Occipital lobe (tissue), 3 donors: ENCODE measurements around the gene ASS1. TPM values are rescaled to one million over a fixed set of nuclear protein-coding genes. Genes with fewer than 3 reads are reported as not detected.

Source experiments
- DNase-seq: peaks from one replicate; lab custom pipeline; 2025; lab: John Stamatoyannopoulos, UW
- small RNA-seq: library from RNA; depleted of rRNA; stranded (forward); fragments of <200 nt; gene quantifications from one replicate; pipeline ENCODE3, GENCODE V24; 2014
- total RNA-seq: library from RNA; depleted of rRNA; stranded (reverse); fragments of >200 nt; gene quantifications from one replicate; pipeline ENCODE4 v1.2.3, GENCODE V29; 2014

Gene ASS1
- total RNA-seq, 1 donor from 2014 or later, result 9.8 TPM

DNA sequence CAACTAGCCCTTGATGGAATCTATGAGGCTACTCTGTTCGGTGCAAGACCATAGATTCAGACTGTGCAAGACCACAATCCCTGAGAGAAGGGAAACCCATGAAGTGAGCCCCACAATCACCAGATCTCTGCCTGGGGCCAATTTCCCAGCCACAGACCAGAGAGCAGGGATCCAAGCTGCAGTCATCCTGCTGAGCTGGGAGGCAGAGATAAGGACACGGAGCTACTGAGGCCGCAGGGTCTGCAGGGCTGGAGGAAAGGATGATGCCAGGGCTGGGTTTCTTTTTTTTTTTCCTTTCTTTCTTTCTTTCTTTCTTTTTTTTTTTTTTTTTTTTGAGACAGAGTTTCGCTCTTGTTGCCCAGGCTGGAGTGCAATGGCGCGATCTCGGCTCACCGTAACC is 86.9 kb downstream of the ASS1 start:
- no peak for DNase-seq

DNA sequence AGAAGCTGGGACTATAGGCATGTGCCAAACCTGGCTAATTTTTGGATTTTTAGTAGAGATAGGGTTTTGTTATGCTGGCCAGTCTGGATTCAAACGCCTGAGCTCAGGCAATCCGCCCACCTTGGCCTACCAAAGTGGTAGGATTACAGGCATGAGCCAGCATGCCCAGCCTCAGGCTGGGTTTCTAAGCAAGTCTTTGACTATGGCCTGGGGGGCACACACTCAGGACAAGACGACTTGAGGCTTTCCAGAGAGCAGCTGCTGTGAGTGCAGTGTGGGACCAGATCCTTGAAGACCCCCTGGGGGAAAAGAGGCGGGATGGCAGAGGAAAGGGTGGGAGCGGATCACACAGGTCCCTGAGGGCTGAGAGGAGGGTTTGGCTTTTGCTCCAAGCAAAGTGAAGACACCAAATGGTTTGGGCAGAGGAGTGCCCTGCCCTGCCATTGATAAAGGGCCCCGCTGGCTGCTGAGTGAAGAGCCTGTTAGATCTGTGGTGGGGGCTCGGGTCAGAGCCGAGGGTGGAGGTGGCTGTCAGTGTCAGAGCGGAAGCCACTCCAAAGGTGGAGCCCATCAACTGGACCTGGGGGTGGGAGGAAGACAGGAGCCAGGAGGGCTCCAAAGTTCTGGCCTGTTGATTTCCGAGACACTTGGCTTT is 87.8 kb downstream of the ASS1 start:
- DNase-seq, result no peak

DNA sequence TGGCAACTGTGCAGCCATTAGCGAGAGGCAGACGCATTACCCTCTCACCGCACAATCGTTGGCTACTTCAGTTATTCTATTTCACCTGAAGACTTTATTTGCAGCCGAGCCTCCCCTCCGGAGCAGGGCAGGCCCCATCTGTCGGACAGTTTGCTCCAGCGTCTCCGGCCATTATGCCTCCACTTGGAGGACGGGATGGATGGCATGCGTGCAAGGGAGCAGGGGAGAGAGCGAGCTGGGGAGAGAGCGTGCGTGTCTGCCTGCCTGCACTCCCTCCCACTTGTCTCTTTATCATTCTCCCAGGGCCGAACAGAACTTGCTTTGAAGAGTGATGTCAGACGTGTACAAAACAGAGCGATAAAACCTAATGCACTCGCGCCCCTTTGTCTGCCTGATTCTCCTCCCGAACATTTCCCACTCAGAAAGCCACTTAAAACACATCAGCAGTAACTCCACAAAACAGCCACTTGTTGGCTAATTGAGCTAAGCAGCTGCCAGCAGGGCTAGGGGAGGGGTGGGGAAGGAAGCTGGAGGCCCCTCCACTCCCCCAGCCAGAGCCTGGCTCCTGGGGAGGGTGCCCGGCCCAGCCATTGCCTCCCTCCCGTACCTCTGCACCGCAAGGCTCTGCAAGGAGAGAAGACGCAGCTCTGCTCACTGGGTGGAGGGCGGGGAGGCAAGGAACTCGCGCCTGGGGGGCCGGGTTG is 91.2 kb downstream of the ASS1 start:
- no peak for DNase-seq

DNA sequence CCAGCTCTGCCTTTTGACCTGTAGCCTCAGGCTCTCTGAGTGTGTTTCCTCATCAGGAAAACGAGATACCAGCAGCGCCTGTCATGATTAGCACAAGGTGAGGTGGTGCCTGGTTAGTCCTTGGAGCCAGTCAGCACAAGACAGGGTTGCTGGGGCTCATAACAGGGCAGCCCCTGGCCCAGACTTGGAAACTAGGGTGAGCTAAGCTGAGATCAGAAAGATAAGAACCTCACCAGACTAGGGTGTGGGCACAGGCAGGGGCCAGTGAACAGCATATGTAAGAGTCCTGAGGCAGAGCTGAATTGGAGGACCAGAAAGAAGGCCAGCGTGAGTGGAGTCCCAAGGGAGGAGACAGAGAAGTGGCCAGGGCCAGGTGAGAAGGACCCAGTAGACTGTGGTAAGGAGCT is 91.9 kb downstream of the ASS1 start:
- no peak for DNase-seq

DNA sequence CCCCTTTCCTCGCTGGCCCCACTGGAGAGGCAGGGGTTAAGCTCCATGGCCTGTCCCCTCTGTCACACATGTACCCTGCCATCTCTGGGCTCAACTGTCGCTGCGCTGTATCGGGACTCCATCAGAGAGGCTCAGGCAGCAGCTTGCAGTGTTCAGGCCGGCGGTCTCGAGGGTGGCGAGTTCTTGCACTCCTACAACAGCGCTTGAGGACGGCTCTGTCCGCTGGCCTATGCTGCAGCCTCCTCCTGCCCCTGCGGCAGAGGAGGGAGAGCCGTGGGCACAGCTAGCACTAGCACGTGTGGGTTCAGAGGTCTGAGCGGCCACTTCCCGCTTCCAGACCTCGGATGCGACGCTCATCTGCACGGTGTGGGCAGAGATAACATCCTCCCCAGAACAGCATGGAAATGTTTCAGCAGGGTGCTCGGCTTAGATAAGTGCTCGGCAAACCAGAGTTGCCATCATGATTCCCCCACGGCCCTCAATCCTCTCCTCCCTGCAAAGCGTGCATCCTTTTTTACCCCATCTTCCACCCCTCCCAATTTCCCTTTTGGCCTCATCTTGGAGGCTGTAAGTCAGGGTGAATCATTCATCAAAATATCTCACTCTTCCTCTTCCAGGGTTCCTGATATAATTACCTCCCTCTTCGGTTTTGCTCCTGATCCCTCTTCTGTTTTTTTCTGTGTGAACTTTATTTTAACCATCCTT is 92.7 kb downstream of the ASS1 start:
- DNase-seq, result no peak

DNA sequence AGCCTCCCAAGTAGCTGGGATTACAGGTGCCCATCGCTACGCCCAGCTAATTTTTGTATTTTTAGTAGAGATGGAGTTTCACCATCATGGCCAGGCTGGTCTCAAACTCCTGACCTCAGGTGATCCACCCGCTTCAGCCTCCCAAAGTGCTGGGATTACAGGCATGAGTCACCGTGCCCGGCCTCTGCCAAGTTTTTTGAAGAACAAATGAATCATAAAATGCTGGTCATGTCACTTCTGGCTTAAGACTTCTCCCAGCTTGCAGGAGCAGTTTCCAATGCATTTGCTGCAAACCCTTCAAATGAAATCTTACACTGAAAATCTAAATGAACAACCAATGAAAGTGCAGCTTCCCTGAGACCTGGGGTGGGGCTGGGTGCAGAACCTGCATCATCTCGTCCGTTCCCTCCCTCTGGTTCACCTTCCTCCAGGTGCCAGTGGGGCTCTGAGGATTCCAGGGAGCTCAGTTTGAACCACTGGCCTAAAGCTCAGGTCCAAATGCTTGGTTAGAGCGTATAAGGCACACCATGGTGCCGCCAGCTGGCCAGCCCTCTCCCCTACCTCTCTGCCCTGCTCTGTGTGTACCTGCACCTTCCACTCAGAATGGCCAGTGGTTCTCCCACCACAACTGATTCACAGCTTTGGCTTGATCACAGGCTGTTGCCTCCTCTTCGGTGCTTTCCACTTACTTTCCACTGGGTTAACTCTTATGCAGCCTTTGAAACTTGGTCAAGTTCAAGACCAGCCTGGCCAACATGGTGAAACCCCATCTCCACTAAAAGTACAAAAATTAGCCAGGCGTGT is 94.9 kb downstream of the ASS1 start:
- no peak for DNase-seq

DNA sequence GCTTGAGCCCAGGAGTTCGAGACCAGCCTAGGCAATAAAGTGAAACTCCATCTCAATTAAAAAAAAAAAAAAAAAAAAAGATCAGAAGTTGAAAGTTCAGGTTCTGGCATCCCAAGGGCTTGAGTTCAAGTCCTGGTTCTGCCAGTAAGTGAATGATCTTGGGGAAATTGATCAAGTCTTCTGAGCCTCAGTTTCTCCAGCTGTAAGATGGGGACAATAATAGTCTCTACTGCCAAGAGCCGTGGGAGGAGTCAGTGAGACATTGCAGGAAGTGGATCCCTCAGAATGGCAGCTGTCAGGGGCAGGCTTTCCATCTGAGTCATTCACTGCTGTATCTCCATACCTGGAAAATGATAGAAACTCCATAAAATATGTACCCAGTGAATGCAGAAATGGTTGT is 96.8 kb downstream of the ASS1 start:
- no peak for DNase-seq

DNA sequence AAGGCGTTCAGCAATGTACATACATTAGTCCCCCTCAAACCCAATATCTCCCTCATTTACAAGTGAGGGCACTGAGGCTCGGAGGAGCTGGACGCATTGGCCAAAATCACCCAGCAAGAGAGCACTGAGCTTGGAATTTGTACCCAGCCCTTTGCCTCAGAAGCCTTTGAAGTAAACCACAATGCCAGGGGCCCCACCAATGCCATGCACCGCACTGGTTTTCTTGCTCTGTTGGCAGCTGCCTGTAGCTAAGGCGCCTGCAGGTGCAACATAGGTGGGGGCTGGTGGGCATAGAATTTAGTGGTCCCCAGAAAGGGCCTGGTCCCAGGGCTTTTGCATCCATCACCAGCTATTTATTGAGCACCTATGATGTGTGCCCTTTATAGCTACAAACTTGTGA is 97.3 kb downstream of the ASS1 start:
- no peak for DNase-seq

DNA sequence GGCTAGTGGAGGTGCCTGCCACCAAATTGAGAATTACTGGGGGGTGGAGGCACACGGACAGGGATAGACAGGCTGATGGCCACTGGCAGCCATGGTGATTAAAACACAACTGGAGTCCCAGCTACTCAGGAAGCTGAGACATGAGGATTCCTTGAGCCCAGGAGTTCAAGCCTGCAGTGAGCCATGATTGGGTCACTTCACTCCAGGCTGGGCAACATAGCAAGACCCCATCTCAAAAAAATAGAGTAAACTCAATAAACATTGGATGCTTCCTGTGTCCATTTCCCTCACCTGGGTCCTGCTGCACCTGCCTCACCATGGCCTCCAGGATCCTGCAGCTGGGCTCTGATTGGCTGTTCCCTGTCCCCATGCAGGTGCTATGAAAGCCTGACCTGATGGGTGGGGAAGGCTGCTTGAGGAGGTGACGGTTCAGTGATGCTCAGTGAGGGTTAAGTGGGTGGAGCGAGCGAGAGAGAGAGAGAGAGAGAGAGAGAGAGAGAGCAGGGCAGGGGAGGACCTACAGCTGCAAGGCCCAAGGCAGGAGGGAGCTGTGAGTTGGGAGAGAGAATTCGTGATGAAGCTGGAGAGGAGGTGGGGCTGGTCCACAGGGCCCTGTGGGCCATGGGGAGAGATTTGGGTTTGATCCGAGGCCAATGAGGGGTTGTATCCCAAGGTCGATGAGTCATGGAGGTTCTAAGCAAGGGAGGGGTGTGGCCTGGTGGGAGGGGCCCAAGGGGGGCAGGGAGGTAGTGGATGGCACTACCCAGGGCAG is 97.9 kb downstream of the ASS1 start:
- DNase-seq, result no peak

DNA sequence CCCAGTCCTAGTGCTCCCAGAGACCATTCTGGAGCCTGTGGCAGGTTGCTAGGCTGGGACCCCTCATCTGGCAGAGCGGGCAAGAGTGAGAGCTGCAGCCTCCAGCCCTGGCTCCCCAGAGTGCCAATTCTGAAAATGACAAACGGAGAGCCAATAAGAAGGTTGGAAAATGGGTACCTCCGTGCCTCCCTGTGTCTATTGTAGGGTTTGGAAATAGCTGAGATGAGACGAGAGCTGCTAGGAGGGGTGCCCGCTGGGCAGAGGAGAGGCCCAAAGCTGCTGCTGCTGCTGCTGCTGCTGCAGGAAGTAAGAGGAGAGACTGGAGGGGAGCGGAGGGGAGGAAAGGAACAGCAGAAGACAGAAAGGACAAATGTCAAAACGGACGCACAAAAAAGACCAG is 98.6 kb downstream of the ASS1 start:
- no peak for DNase-seq

DNA sequence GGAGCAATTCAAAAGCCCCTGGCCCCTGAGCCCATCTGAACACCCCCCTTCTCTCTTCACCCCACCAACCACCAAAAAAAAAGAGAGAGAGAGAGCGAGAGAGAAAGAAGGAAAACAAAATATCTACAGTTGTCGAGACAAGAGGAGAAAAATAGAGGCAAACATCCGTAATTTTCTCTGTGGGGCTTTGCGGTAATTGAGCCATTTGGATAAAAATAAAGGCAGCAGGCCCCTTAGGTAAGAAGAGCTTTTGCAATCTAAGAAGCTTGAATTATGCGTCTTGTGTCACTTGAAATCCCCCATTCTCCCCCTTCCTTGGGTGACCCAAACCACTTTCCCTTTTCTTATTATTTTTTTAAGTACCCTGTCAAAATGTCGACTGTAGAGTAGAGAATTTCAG is 99.1 kb downstream of the ASS1 start:
- no peak for DNase-seq

DNA sequence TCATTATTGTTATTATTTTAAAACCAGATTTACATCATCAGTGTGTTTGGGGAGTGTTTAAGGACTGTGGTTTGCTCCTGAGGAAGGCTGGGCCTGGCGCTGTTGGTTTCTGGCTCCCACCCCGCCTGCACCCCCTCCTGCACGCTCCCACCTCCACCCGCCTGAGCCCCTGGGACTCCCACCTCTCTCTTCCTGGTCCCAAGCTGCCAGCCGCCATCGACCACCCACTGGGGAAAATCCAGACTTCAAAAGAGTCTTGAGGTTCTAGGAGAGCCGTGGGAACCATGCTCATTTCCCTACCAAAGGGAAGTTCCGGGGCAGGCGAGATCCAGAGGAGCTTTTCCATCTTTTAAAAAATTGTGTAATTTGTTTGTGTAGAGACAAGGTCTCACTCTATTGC is 99.6 kb downstream of the ASS1 start:
- no peak for DNase-seq

DNA sequence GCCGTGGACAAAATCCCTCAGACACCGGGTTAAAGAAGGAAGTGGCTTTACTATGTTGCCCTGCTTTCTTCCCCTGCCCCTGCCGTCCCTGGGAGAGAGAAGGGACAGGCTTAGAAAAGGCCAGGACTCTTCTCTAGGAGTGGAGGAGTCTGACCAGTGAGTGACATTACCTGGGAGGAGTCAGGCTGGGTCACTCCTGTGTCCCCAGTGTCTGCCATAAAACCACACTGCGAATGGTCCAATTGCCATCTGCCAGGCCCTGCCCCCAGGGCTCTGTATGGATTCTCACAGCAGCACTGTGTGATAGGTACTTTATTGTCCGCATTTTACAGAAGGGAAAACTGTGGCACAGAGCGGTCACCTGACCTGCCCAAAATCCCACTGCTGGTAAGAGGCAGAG is 103.3 kb downstream of the ASS1 start:
- DNase-seq, result no peak

DNA sequence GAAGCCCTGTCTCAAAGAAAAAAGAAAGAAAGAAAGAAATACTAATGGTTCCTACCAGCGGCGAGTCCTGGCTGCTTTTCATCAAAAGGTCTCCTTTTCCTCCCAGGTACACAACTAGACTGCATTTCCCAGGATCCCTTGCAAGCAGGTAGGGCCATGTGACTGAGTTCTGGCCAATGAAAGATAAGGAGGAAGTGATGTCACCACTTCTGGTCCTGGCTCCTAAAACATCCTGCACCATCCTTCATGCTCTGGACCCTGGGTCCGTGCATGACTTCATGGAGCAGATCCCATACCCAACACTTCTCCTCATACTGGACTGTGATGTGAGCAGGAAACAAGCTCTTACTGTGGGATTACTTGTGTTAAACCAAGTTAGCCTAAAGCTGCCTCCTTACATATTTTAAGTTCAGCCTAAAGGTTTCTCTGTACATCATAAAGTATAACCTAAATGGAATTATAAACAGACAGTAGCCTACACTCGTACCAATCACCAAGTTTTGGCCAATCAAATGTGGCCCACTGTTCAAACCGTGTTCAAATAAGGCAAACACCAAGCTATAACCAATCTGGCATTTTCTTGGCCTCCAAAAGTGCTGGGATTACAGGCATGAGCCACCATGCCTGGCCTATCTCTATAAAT is 104.5 kb downstream of the ASS1 start:
- DNase-seq, result no peak

Small RNAs within 50 kb of the gene (small RNA-seq; reads per million reads assigned to genes)
- 0.12 reads per million for gene RN7SL665P

Other genes with a start within 250 kb of the ASS1 start
- gene HMCN2, start 179.2 kb upstream of the ASS1 start, total RNA-seq, result not detected
- 42.7 TPM for gene FUBP3, start 134.6 kb downstream of the ASS1 start, total RNA-seq
- gene PRDM12, start 219.6 kb downstream of the ASS1 start, total RNA-seq, result not detected
- 53.5 TPM for gene EXOSC2, start 248.8 kb downstream of the ASS1 start, total RNA-seq